GM12878 (cell line): ENCODE measurements around the gene PFDN4. TPM values are rescaled to one million over a fixed set of nuclear protein-coding genes. Genes with fewer than 3 reads are reported as not detected.

ENCODE experiments used
- ATAC-seq: fragments of 200-7000 bp; cut with Tn5 transposase; 3 replicates; pipeline ENCODE4 v1.9.1; 2020; ENCODE audit warnings: mild to moderate bottlenecking, moderate library complexity
- BruUV-seq: library from RNA; stranded (reverse); fragments of 400-500 nt; replicated peaks from 2 replicates; lab custom pipeline; 2021; lab: Mats Ljungman, UMichigan
- CTCF ChIA-PET: fragments of 300-600 bp; sonication (Branson Sonifier 250); formaldehyde crosslinking; extraction: SDS; loops from one replicate; lab custom pipeline; 2021; ENCODE audit warnings: inconsistent platforms; lab: Yijun Ruan, JAX
- POLR2A ChIA-PET: fragments of 350-600 bp; formaldehyde crosslinking; extraction: SDS; loops from one replicate; lab custom pipeline; 2021; ENCODE audit warnings: inconsistent platforms; lab: Charles Lee
- RAD21 ChIA-PET: fragments of 300-600 bp; sonication (Branson Sonifier 250); formaldehyde crosslinking; loops from one replicate; lab custom pipeline; 2023; ENCODE audit warnings: antibody characterized with exemption; ENCODE audit not compliant: unreplicated experiment; lab: Charles Lee
- SMC1A ChIA-PET: fragments of 300-600 bp; sonication (Branson Sonifier 250); formaldehyde crosslinking; loops from one replicate; lab custom pipeline; 2023; ENCODE audit not compliant: unreplicated experiment, uncharacterized antibody; lab: Charles Lee
- DNase-seq: peaks from one replicate; pipeline ENCODE4 v3.0.0-alpha.2; 2011; ENCODE audit warnings: low read depth, low spot score
- FAIRE-seq: peaks from 3 replicates; lab custom pipeline; 2011; peaks lifted over from hg19 to GRCh38; lab: Jason Lieb, UNC
- H2AFZ ChIP-seq: 2 replicates; pipeline ENCODE4 v1.6.0; 2011; ENCODE audit warnings: low read depth, low read length, control low read depth; ENCODE audit not compliant: control insufficient read depth
- H3K27ac ChIP-seq: 2 replicates; pipeline ENCODE4 v1.5.1; 2011; ENCODE audit warnings: control low read depth; ENCODE audit not compliant: control insufficient read depth, insufficient read depth
- H3K27me3 ChIP-seq, 2 experiments: replicated peaks in 1 of 2; 2 replicates each; pipeline versions ENCODE4 v1.6.0 to v1.6.1; 2011; ENCODE audit warnings: low read length in 1 of 2; ENCODE audit not compliant: control insufficient read depth in 2 of 2, insufficient read depth in 2 of 2
- H3K36me3 ChIP-seq, 2 experiments: 2 replicates each; pipeline ENCODE4 v1.5.1; 2011; ENCODE audit warnings: low read length in 1 of 2; ENCODE audit not compliant: control insufficient read depth in 2 of 2, insufficient read depth in 2 of 2
- H3K4me1 ChIP-seq: 2 replicates; pipeline ENCODE4 v1.6.1; 2011; ENCODE audit warnings: mild to moderate bottlenecking, low read length, moderate library complexity, mixed read lengths; ENCODE audit not compliant: control insufficient read depth, insufficient read depth
- H3K4me2 ChIP-seq: 2 replicates; pipeline ENCODE4 v1.6.0; 2011; ENCODE audit warnings: control low read depth; ENCODE audit not compliant: control insufficient read depth, insufficient read depth
- H3K4me3 ChIP-seq: fragments of 200-600 bp; sonication (generic); 2 replicates; pipeline ENCODE4 v1.5.1; 2016
- H3K79me2 ChIP-seq: 2 replicates; pipeline ENCODE4 v1.6.0; 2011; ENCODE audit warnings: low read length; ENCODE audit not compliant: control insufficient read depth, insufficient read depth
- H3K9ac ChIP-seq: 2 replicates; pipeline ENCODE4 v1.8.0; 2011; ENCODE audit warnings: low read length, control low read depth, mixed read lengths; ENCODE audit not compliant: control insufficient read depth, insufficient read depth
- H3K9me3 ChIP-seq: replicated peaks from 3 replicates; pipeline ENCODE4 v1.5.1; 2011; ENCODE audit warnings: mild to moderate bottlenecking, low read length; ENCODE audit not compliant: control insufficient read depth, insufficient read depth
- H4K20me1 ChIP-seq: 2 replicates; pipeline ENCODE4 v1.6.0; 2011; ENCODE audit not compliant: control insufficient read depth, insufficient read depth
- CHD1 ChIP-seq: IDR thresholded peaks from 2 replicates; pipeline ENCODE4 v1.6.1; 2012; ENCODE audit warnings: low read depth, low read length, improper control_type of control experiment
- CREB1 ChIP-seq: IDR thresholded peaks from 2 replicates; pipeline ENCODE4 v1.6.1; 2012; ENCODE audit warnings: low read depth, mild to moderate bottlenecking, inconsistent platforms
- EED ChIP-seq: sonication (generic); IDR thresholded peaks from 2 replicates; pipeline ENCODE4 v1.6.1; 2016; ENCODE audit warnings: antibody characterized with exemption, low read depth
- PML ChIP-seq: IDR thresholded peaks from 2 replicates; pipeline ENCODE4 v1.6.1; 2012; ENCODE audit warnings: low read length, inconsistent platforms
- PRDM15 ChIP-seq: fragments of 450-650 bp; formaldehyde crosslinking; IDR thresholded peaks from 2 replicates; pipeline ENCODE4 v1.4.0; 2020; ENCODE audit warnings: mild to moderate bottlenecking, moderate library complexity
- RELB ChIP-seq: fragments of 450-650 bp; IDR thresholded peaks from 2 replicates; pipeline ENCODE4 v1.6.1; 2017; ENCODE audit warnings: low read depth, mild to moderate bottlenecking, moderate library complexity
- SIX5 ChIP-seq: IDR thresholded peaks from 2 replicates; pipeline ENCODE4 v1.6.1; 2011; ENCODE audit warnings: mild to moderate bottlenecking, low read depth, low read length, moderate library complexity; ENCODE audit not compliant: severe bottlenecking
- SUPT20H ChIP-seq: IDR thresholded peaks from 2 replicates; pipeline ENCODE4 v1.6.1; 2011; ENCODE audit warnings: low read depth, mild to moderate bottlenecking, low read length, moderate library complexity, borderline replicate concordance; ENCODE audit not compliant: control insufficient read depth
- in situ Hi-C: fragments of 300-500 bp; cut with MboI; formaldehyde crosslinking; loops from 9 replicates; pipeline ENCODE4 v1.14.3; 2018; ENCODE audit warnings: mixed read lengths
- intact Hi-C: fragments of 100-400 bp; cut with micrococcal nuclease; formaldehyde crosslinking; loops from one replicate; pipeline ENCODE4 v1.14.2; 2022; ENCODE audit not compliant: unreplicated experiment
- polyA plus RNA-seq, 11 experiments: library from polyadenylated mRNA; depleted of rRNA in 4 of 11; unstranded in 6 of 11; stranded (reverse) in 5 of 11; fragments of >200 nt; fragmentation: Nextera tagmentation in 4 of 11; fragmentation: Illumina TruSeq in 1 of 11; extraction: Ambion mirVana in 4 of 11; extraction: Trizol in 1 of 11; gene quantifications; 1 replicate in 1 of 11; 2 replicates in 10 of 11; pipeline versions ENCODE4 v1.2.1 to v1.2.3, GENCODE V29; 2011 to 2016; ENCODE audit warnings: inconsistent platforms in 2 of 11, missing spikeins in 2 of 11, low read depth in 1 of 11
- total RNA-seq, 4 experiments: library from RNA; depleted of rRNA in 3 of 4; stranded (reverse); fragments of >200 nt in 3 of 4; fragmentation: Illumina TruSeq in 1 of 4; extraction: Trizol in 1 of 4; gene quantifications; 2 replicates each; pipeline versions ENCODE4 v1.2.1 to v1.2.3, GENCODE V29; 2013 to 2021
- TF ChIP-seq, protein P1 (sequence below): IDR thresholded peaks from 2 replicates; pipeline ENCODE4 v1.6.1; 2012; ENCODE audit warnings: low read depth, low read length, improper control_type of control experiment
- TF ChIP-seq, protein P2 (sequence below), 3 experiments: IDR thresholded peaks in 2 of 3; conservative IDR thresholded peaks in 1 of 3; 2 replicates each; pipeline ENCODE4 v1.5.1; 2011; ENCODE audit warnings: low read depth in 3 of 3, low read length in 3 of 3, mild to moderate bottlenecking in 3 of 3, control low read depth in 2 of 3, moderate library complexity in 2 of 3, inconsistent platforms in 1 of 3, mixed read lengths in 1 of 3; ENCODE audit not compliant: control insufficient read depth in 2 of 3, insufficient read depth in 1 of 3; ENCODE audit errors: extremely low read depth in 1 of 3

PFDN4 gene
- total and polyA plus RNA-seq, 10 of the 15 experiments (the other 5 are each of a cell fraction or from before 2014, with no cell fraction given) = 36.9 to 136 (median 82.8) TPM

DNA sequence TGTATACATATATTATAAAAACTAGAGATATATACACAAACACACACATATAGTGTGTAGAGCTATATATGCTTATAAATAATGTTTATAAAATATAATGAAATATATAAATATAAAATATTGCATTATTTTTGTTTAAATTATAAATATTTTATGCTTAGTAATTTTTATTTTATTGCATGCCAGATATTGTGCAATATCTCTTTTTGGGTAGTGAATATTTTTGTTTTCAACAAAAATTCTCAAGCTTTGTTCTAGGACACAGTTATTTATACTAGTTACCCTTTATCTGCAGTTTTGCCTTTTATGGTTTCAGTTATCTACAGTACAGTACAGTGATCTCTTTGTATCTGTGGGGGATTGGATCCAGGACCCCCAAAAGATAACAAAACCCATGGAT lies 52.2 kb downstream of the PFDN4 start:
- H3K27ac ChIP-seq = no peak overlapping the region
- ChIA-PET POLR2A (no interaction called here), CTCF (no interaction called here), SMC1A (no interaction called here), RAD21 (no interaction called here)
- DNase-seq = no peak
- no peak overlapping the region for H3K4me2 ChIP-seq
- intact Hi-C loops = no loop called here
- H3K36me3 ChIP-seq = no peaks in the 10 kb centered on the region
- no peak overlapping the region for H3K4me3 ChIP-seq
- in situ Hi-C loops = no loop called here
- ATAC-seq = no peak
- no peaks in the 10 kb centered on the region for H3K79me2 ChIP-seq
- H3K27me3 ChIP-seq = no peaks in the 10 kb centered on the region
- H3K4me1 ChIP-seq = no peaks in the 10 kb centered on the region
- no peak overlapping the region for H3K9ac ChIP-seq
- BruUV-seq = no TSS peak
- H4K20me1 ChIP-seq = no peaks in the 10 kb centered on the region
- H2AFZ ChIP-seq = no peak overlapping the region
- TF ChIP-seq EED = no peak
- no peak for TF ChIP-seq SUPT20H
- TF ChIP-seq, protein P1, sequence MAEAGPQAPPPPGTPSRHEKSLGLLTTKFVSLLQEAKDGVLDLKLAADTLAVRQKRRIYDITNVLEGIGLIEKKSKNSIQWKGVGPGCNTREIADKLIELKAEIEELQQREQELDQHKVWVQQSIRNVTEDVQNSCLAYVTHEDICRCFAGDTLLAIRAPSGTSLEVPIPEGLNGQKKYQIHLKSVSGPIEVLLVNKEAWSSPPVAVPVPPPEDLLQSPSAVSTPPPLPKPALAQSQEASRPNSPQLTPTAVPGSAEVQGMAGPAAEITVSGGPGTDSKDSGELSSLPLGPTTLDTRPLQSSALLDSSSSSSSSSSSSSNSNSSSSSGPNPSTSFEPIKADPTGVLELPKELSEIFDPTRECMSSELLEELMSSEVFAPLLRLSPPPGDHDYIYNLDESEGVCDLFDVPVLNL = no peak
- no peak for TF ChIP-seq RELB
- no peak for TF ChIP-seq PRDM15
- TF ChIP-seq SIX5 = no peak
- no peak for TF ChIP-seq PML
- TF ChIP-seq, protein P2, sequence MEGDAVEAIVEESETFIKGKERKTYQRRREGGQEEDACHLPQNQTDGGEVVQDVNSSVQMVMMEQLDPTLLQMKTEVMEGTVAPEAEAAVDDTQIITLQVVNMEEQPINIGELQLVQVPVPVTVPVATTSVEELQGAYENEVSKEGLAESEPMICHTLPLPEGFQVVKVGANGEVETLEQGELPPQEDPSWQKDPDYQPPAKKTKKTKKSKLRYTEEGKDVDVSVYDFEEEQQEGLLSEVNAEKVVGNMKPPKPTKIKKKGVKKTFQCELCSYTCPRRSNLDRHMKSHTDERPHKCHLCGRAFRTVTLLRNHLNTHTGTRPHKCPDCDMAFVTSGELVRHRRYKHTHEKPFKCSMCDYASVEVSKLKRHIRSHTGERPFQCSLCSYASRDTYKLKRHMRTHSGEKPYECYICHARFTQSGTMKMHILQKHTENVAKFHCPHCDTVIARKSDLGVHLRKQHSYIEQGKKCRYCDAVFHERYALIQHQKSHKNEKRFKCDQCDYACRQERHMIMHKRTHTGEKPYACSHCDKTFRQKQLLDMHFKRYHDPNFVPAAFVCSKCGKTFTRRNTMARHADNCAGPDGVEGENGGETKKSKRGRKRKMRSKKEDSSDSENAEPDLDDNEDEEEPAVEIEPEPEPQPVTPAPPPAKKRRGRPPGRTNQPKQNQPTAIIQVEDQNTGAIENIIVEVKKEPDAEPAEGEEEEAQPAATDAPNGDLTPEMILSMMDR (IDR thresholded peaks at IDR 0.05 in 2 of 3, conservative IDR thresholded peaks at IDR 0.05 in 1 of 3; ENCODE audit: control insufficient read depth in 2 of 3, extremely low read depth in 1 of 3, insufficient read depth in 1 of 3, low read depth in 3 of 3, low read length in 3 of 3) = no peak
- TF ChIP-seq CREB1 = no peak
- no peak for TF ChIP-seq CHD1
- no peak for FAIRE-seq
- no peaks in the 10 kb centered on the region for H3K9me3 ChIP-seq
